Gastrocnemius medialis (tissue), 4 donors: ENCODE results near the gene GXYLT1. TPM values are rescaled to one million over a fixed set of nuclear protein-coding genes. Genes with fewer than 3 reads are reported as not detected.
"Not testable (repeated sequence)": the region's sequence is repeated elsewhere in the genome, so short reads cannot be mapped to it uniquely, and the experiment has no call there.

Source experiments
- ATAC-seq, 2 donors: fragments of 150-250 bp; one replicate each; pipeline ENCODE4 v1.9.1; 2016
- DNase-seq, 2 donors: peaks; one replicate each; pipeline ENCODE4 v3.0.0-alpha.2; 2019
- H3K27ac ChIP-seq, 4 donors: fragments of 200-600 bp; sonication (generic); 1 replicate in 1 of 4; 2 replicates in 3 of 4; pipeline ENCODE4 v1.5.1; 2016 to 2018; ENCODE audit warnings: mild to moderate bottlenecking in 2 of 4, moderate library complexity in 1 of 4
- H3K27me3 ChIP-seq, 3 donors: fragments of 200-600 bp; sonication (generic) in 2 of 3; 1 replicate in 1 of 3; 2 replicates in 2 of 3; pipeline versions ENCODE4 v1.5.1 to v1.6.0; 2016 to 2019; ENCODE audit warnings: mild to moderate bottlenecking in 1 of 3, moderate library complexity in 1 of 3
- H3K36me3 ChIP-seq, 2 donors: fragments of 200-600 bp; sonication (generic) in 1 of 2; one replicate each; pipeline ENCODE4 v1.5.1; 2017 to 2018
- H3K4me1 ChIP-seq, 2 donors: fragments of 200-600 bp; sonication (generic) in 1 of 2; one replicate each; pipeline ENCODE4 v1.5.1; 2016 to 2017; ENCODE audit warnings: mild to moderate bottlenecking in 2 of 2
- H3K4me3 ChIP-seq, 4 donors: fragments of 200-600 bp; sonication (generic) in 3 of 4; 1 replicate in 1 of 4; 2 replicates in 3 of 4; pipeline ENCODE4 v1.5.1; 2016 to 2019; ENCODE audit warnings: mild to moderate bottlenecking in 2 of 4
- H3K9me3 ChIP-seq, 3 donors: fragments of 200-600 bp; sonication (generic) in 2 of 3; 1 replicate in 1 of 3; 2 replicates in 2 of 3; pipeline ENCODE4 v1.5.1; 2016 to 2019
- CTCF ChIP-seq, 5 experiments: fragments of 450-650 bp in 3 of 5; fragments of 200-600 bp in 2 of 5; sonication (generic) in 2 of 5; IDR thresholded peaks in 4 of 5; conservative IDR thresholded peaks in 1 of 5; 1 replicate in 4 of 5; 2 replicates in 1 of 5; pipeline ENCODE4 v1.5.1; 2016 to 2019; ENCODE audit warnings: antibody characterized with exemption in 5 of 5, mild to moderate bottlenecking in 3 of 5, moderate library complexity in 3 of 5
- POLR2A ChIP-seq, 2 donors: fragments of 450-650 bp; IDR thresholded peaks; one replicate each; pipeline ENCODE4 v1.6.1; 2017; ENCODE audit warnings: antibody characterized with exemption in 2 of 2, mild to moderate bottlenecking in 2 of 2, moderate library complexity in 2 of 2
- in situ Hi-C, 4 donors: fragments of 200-750 bp; cut with MboI; loops; one replicate each; pipeline versions ENCODE4 v1.15.0 to v1.8.0; 2017; ENCODE audit warnings: low sequenced_read_pairs in 4 of 4
- intact Hi-C: fragments of 100-400 bp; cut with DNase I; formaldehyde crosslinking; loops from one replicate; pipeline ENCODE4 v1.15.1; 2023; ENCODE audit warnings: low total_unique reads
- total RNA-seq, 4 donors: library from RNA; depleted of rRNA; stranded (reverse); fragments of >200 nt; gene quantifications; one replicate each; pipeline versions ENCODE4 v1.1.0 to v1.2.3, GENCODE V29; 2016

GXYLT1 gene
- total RNA-seq: 1 to 10 TPM; 4.4 to 5.5 (median 5.0) TPM

- intact Hi-C loops: loop anchor here (2.0 to 5.0 kb wide), 2 partner anchors 38 to 94 kb away; partner anchors contain the start of gene YAF2
- in situ Hi-C loops: loop anchor here in 2 of 4 donors (5.0 to 10.0 kb wide), 2 partner anchors 90 to 98 kb away; partner anchors contain the start of gene YAF2 (in 1 of the 2)
These were observed at the start of gene GXYLT1 for GRCh38 chr12:42144408-42145196. Gene GXYLT1 (minus strand): TSS chr12:42144874. CDS start chr12:42144646, 228 bp downstream.

GRCh38 chr12:42192686-42193085 lies 48.0 kb upstream of the GXYLT1 start:
- Histone ChIP-seq H3K9me3 (no peaks in the 10 kb centered on the region), H3K36me3 (no peaks in the 10 kb centered on the region), H3K4me1 (peaks cover 25 to 31% of the 10 kb centered on the region in 2 donors), H3K4me3 (no peak overlapping the region), H3K27me3 (no peaks in the 10 kb centered on the region), H3K27ac (no peak overlapping the region)
- no peak for TF ChIP-seq POLR2A (IDR thresholded peaks at IDR 0.05)
- no peak for TF ChIP-seq CTCF (IDR thresholded peaks at IDR 0.05 in 4 of 5, conservative IDR thresholded peaks at IDR 0.05 in 1 of 5)
- no peak for ATAC-seq
- no peak for DNase-seq
- in situ Hi-C loops (no loop called here), intact Hi-C loops (no loop called here)

More at GRCh38 chr12:42144408-42145196, at the start of gene GXYLT1:
- ATAC-seq (peak; percentile 87 to 90), DNase-seq (peak; percentile 80 to 90)
- no peaks in the 10 kb centered on the region for H3K36me3 ChIP-seq
- peak within 1 kb of the TSS; percentile 52 to 83 (median 68) for H3K4me3 ChIP-seq
- no peaks in the 10 kb centered on the region for H3K9me3 ChIP-seq
- TF ChIP-seq CTCF (IDR thresholded peaks at IDR 0.05 in 4 of 5, conservative IDR thresholded peaks at IDR 0.05 in 1 of 5) (no peak), POLR2A (IDR thresholded peaks at IDR 0.05) (peak; percentile 86 to 88)
- no peaks in the 10 kb centered on the region for H3K27me3 ChIP-seq
- H3K27ac ChIP-seq: peak within 1 kb of the TSS; percentile 71 to 92 (median 88)
- H3K4me1 ChIP-seq: peaks cover 21 to 34% of the 10 kb centered on the region in 2 donors

- DNase-seq (no peak), ATAC-seq (no peak)
- in situ Hi-C loops (no loop called here), intact Hi-C loops (no loop called here)
- H3K36me3 ChIP-seq: no peaks in the 10 kb centered on the region
- no peaks in the 10 kb centered on the region for H3K27me3 ChIP-seq
- H3K27ac ChIP-seq: no peak overlapping the region
- no peak overlapping the region for H3K4me3 ChIP-seq
- peaks cover 25 to 31% of the 10 kb centered on the region in 2 donors for H3K4me1 ChIP-seq
- TF ChIP-seq POLR2A (IDR thresholded peaks at IDR 0.05) (no peak), CTCF (IDR thresholded peaks at IDR 0.05 in 4 of 5, conservative IDR thresholded peaks at IDR 0.05 in 1 of 5) (no peak)
- no peaks in the 10 kb centered on the region for H3K9me3 ChIP-seq
These were observed 47.6 kb upstream of the GXYLT1 start for GRCh38 chr12:42192258-42192657.

- ATAC-seq (no peak), DNase-seq (no peak)
- Histone ChIP-seq H3K9me3 (no peaks in the 10 kb centered on the region), H3K4me1 (peaks cover 14 to 25% of the 10 kb centered on the region in 2 donors), H3K27me3 (no peaks in the 10 kb centered on the region), H3K27ac (no peak overlapping the region), H3K4me3 (no peak overlapping the region), H3K36me3 (no peaks in the 10 kb centered on the region)
- intact Hi-C loops: no loop called here
- TF ChIP-seq POLR2A (IDR thresholded peaks at IDR 0.05): no peak
- no peak for TF ChIP-seq CTCF (IDR thresholded peaks at IDR 0.05 in 4 of 5, conservative IDR thresholded peaks at IDR 0.05 in 1 of 5)
- in situ Hi-C loops: no loop called here
These were observed 45.7 kb upstream of the GXYLT1 start for GRCh38 chr12:42190376-42190775.

GRCh38 chr12:42188275-42188674 lies 43.6 kb upstream of the GXYLT1 start:
- H3K36me3 ChIP-seq, intact Hi-C loops, H3K27me3 ChIP-seq, in situ Hi-C loops, H3K9me3 ChIP-seq, H3K4me3 ChIP-seq, DNase-seq: not testable (repeated sequence)
- peak overlapping the region in 3 of 4 donors; percentile 3 to 36 (median 4) for H3K27ac ChIP-seq
- peak in 1 of 2 donors; percentile 35 for ATAC-seq
- H3K4me1 ChIP-seq: peaks cover 26 to 41% of the 10 kb centered on the region in 2 donors
